K562 treated with DMSO at 1 percent for 12 hours (cell line): ENCODE measurements around the gene KCNE5. TPM values are rescaled to one million over a fixed set of nuclear protein-coding genes. Genes with fewer than 3 reads are reported as not detected.

Experiments
- total RNA-seq: library from RNA; unstranded; fragments of 300-600 nt; gene quantifications from 2 replicates; pipeline ENCODE4 v1.2.3, GENCODE V29; 2022; ENCODE audit not compliant: insufficient read depth

The KCNE5 gene
- total RNA-seq: not detected in 2 replicates

DNA sequence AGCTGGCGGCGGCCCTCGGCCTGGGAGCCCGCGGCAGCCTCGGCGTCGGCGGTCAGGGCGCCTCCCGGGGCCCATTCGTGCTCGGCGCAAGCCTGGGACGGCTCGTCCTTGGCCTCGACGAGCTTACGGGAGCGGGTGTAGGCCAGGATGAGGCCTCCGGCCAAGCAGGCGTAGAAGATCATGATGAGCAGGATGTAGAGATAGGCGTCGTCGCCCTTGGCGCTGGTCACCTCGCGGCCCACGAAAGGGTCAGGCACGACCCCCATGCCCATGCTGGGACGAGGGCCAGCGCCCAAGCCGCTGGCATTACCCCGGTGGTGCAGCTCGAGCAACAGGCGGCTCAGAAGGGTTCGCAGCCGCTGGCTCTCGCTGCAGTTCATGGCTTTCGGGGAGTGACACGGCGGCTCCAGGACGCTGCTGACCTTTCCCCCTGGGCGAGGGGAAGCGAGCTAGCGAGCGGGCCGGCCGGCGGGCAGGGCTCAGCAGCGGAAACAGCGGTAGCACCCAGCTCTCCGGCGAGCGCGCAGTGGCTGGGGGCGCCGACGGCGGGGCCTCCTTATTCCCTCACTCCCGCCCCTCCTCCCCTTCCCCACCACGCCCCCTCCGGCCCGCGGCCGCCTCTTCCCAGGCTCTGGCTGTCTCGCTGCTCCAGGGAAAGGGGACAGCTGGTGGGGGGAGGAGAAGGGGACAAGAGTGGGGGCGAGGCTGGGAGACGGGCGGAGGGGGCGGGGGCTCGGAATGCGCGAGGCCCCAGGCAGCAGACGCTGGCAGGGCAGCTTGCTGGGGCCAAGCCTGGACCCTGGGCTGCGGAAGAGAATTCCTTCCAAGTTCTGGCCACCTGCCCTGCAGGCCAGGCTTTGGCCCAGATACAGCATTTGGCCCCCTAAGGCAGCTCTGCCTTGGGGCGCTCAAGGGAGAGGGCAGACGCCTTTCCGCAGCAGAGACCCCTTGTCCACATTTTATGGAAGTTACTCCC, at the start of gene KCNE5:
KCNE5 (minus strand) TSS at position 532 of the 976 bp plus-strand sequence; CDS start at position 380, 152 bp downstream.

Other genes starting within 250 kb of the KCNE5 start
- not detected in 2 replicates for gene GUCY2F, start 143.1 kb downstream of the KCNE5 start, total RNA-seq
- gene NXT2, start 88.3 kb downstream of the KCNE5 start, total RNA-seq: 6.4 and 13.5 TPM in 2 replicates
- 4.0 and 14.6 TPM in 2 replicates for gene ACSL4, start 108.1 kb upstream of the KCNE5 start, total RNA-seq